Activated T-helper 1 cell treated with Interleukin-2 at 50 U/mL for 16 hours (primary cell): ENCODE results near the gene GALNS.
"Not testable (repeated sequence)": the region's sequence is repeated elsewhere in the genome, so short reads cannot be mapped to it uniquely, and the experiment has no call there.

Experiments used
- DNase-seq: peaks from one replicate; pipeline ENCODE4 v3.0.0-alpha.2; 2020; ENCODE audit warnings: low read depth

The GALNS gene

DNA sequence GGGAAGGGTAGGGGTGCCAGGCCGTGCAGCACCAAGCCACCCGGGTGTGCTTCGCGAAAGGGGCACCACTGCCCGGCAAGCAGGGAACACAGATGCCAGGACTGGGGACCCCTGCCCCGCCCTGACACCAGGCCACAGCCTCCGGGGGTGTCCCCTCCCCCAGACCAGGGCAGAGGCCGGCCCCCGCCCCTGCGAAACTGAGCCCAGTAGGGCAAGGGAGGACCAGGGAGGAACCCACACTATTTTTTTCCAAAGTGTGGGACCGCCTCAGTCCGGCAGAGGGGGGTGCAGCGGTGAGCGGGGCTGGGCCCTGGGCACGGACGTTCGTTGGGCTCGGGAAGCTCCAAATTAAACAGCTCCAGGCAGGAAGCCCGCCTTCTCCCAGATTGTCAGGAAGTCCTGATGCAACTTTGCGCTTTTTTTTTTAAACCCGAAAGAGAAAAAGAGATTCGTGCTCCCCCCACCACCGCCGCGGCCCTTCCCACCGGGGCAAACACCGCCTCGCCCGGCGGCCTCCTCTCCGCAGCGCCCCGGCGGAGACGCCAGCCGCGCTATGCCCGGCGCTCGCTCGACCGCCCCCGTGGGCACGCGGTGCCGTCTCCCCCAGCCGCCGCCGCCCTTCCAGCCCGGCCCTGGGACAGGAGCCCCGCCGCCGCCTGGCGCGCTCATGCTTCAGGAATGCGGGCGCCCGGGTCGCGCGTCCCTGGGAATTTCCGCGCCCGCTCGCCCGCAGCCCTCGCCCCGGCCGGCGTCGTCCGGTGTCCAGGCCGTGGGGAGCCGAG lies 72.5 kb downstream of the GALNS start:
- DNase-seq = no peak

DNA sequence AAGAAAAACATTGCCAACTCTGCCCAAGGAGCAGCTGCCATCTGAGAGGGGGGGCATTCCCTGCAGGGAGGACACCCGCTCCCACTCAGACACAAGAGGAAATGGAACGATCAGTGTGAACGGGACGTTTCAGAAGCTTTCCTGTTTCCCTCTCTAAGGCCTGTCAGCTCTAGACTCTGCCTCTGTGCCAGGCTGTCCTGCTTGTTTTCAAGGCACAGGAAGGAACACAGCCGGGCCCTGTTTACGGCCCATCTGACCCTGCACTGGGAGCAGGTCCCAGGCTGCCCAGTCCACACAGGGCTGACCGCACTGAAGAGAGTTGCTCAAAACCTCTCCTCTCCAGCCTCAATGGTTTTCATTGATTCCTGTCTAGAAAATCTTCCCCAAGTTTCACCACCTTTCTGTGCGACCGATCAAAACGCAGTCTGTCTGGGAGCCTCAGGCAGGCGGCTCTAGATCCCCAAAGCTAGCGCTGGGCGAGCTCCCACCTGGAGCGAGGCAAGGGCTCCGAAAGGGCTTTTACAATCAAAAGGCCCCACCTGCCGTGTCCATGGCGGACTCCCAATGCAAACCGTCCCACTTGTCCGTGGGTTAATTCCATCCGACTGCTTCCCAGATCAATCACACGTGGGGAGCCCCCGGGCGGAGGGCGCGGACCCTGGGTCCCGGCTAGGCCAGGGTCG lies 73.2 kb downstream of the GALNS start:
- DNase-seq = no peak

DNA sequence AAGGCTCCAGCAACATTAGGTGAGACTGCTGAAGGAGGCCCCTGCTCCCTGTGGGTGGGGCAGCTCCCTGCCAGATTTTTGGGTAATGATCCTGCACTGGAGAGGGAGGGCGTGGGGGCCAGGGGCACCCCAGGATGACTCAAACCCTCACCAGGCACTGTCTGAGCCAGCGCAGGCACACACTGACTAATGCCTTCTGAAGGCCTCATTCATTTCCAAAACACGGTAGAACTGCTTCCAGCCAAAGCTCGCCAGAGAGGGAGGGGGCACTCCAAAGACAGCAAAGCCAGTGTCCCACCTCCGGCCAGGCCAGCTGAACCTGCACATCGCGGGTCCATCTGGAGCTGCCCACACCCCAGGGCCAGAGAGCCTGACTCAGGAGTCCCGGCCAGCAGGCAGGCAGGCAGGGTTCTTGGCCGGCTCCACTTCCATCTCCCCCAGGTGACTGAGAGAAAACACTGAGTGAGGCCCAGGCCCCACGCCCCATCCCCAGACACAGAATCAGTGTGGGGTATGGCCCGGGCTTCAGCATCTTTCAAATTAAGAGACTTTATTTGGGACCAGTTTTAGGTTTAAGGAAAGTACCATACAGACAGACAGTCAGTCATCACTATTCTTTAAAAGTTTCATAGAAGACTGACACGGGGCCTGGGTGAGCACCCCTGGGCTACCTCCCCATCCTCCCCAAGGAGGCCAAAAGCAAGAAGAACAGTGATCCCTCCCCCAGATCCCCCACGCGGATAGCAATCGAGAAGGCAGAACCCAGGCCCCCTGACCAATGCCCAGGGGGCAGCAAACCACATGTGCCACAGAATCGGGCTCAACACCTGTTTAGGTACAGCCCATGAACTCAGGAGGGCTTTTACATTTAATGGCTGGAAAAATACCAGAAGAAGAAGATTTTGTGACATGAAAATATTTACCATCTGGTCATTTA lies 74.0 kb downstream of the GALNS start:
- DNase-seq = no peak

DNA sequence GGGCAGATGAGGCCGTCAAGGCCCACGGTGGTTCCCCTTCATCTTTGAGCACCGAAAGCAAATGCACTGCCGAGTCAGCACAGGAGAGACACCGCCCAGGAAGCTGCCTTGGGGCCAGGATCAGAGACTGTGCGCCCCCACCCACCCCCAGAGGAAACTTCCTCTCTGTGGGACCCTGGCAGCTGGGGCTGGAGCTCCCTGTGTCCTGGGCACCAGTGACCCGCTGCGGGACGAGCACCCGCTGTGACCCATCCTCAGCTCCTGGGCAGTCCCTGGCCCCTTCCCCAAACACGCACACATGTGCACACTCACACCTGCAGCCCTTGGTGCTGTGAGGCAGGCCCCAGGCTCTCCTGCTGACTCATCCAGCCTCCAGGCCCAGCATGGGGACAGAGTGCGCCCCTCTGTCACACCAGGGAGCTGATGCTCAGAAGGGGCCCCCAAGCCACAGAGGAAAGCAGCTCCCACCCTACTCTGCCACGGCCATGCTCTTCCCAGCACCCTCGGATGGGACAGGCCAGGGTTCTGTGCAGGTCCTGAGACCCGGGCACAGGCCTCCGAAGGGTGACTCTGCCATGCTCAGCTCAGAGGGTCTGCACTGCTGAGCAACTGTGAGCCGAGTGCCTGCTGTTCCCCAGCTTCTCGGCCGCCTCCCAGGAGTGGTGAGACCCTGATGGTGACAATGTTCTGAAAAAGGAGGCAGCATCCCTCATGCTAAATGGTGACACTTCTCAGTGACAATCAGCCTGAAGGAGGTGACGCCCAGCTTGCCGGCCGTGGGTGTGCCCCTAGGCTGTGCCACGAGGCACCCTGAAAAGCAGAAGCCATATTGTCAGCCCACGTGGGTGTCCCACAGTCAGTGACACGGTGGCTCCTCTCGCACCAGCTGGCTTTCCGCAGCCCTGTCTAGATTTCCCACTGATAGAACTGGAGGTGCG lies 75.3 kb downstream of the GALNS start:
- DNase-seq = peak; percentile 56

DNA sequence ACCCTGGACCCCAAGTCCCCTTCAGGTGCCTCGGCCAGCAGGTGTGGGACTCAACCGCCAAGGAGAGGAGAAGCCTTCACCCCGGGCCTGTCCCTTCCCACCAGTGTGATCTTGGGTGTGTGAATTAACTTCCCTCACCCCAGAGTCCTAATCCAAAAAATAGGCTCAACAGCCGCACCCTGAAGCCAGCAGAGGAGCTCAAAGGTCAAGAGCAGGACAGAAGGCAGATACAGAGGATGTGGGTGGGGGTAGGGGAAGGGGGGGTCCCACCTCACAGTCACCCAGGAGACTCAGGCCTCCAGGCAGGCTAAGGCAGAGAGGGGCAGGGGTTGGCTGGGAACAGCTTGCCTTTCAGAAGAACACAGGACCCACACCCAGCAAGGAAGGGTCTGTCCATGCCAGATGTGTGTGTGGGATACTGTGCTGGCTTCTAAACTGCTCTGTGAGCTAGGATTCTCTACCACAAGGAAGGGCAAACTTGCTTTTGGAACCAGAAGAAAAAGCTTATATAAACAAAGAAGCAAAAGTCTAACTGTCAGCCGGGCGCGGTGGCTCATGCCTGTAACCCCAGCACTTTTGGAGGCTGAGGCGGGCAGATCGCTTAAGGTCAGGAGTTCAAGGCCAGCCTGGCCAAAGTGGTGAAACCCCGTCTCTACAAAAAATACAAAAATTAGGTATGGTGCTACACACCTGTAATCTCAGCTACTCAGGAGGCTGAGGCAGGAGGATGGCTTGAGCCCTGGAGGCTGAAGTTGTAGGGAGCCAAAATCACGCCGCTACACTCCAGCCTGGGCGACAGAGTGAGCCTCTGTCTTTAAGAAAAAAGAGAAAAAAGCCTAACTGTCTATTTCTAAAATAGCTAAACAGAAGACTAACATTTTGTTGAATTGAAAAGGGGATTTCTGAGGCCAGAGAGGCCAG lies 76.3 kb downstream of the GALNS start:
- DNase-seq = no peak

DNA sequence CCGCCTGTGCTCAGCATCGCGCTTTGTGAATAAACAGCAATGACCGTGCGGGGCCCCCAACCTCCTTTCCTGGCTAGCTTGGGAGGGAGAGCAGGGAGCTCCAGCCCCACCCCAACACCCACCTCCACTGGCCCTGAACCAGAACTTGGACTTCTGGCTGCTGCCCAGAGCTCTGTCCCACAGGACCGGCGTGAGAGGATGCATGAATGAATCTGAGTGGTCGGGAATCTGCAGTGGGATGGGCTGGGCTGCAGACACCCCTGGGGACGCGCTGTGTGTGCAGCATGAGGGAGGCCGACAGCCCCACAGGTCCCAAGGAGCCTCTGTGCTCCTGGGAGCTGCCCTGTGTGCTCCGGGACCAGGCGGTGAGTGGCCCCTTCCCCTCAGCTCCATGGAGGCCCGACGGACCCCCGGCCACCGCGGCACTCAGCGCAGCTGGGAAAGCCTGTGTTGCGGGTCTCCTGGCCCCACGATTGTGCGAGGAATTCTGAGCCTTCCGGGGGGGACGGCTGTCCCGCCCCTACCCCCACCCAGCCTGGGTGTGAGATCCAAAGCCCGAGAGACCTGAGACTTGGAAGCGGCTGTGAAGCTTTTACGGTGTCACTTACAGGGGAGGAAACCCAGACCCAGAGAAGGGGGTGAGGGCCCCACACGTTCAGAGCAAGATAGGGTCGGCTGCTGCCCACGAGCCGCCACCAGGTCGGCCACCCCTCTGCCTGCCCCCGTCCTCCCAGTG lies 77.2 kb downstream of the GALNS start:
- DNase-seq = no peak

DNA sequence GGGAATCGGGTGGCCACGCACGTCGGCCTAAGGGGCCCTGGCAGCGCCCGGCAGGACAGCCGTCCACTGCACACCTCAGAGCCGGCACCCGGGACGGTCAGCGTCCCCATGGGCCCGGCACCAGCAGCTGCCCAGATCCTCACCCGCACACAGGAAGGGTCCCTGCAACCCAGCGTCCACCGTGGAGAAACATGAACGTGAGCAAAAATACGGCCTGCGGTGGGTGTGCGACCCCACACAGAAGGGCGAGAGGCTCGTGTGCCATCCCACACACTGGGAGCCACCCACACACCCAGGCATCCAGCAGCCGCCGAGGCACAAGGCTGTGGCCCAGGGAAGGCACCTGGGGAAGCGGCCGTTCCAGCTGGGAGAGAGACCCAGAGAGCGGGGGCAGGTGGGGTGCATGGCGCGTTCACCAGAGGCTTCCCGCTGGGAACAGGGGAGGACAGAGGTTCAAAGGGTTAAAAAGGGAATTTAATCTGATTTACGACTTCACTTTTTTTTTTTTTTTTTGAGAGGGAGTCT lies 78.1 kb downstream of the GALNS start:
- no peak for DNase-seq

DNA sequence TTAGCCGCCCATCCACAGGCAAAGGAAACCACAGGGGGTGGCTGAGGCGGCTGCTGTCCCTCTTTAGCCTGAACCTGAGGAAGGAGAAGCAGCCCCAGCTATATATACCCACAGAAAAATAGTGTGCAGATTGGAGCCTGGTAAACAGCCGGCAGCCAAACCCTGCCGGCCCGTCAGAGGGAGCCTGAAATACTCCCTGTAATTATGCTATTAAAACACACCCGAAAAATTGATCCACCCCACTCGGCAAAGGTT lies 78.5 kb downstream of the GALNS start:
- DNase-seq = no peak

DNA sequence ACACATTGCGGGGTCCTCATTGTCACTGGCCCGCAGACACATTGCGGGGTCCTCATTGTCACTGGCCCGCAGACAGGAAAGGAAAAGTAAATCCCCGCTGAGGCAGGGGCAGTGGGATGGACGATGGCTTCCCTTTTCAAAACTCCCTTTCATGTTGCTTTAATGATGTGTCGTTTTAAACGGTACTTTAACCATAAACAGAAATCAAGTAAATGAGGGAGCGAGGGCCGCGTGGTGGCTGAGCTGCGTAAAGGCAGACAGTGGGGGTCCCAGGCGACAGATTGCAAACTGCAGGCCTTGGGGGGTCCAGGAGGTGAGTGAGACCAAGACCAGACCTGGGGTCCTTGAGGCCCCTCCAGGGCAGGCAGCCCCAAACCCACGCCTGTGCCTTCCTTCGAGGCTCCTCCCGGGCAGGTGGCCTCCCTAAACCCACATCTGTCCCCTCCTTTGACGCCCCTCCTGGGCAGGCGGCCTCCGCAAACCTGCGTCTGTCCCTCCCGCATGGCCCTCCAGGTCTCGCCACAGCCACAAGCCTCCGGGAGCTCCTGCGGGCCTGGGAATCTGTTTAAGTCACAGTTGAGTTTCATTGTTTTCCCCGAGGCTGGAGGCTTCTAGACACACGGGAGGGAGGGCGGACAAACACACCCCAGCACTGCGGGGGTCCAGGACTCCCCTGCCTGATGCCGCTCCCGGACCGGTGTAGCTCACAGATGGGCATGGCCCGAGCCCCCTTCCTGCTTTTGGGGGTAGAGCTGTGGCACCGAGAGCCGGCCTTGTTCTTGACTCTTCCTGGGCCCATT lies 79.1 kb downstream of the GALNS start:
- DNase-seq = no peak

DNA sequence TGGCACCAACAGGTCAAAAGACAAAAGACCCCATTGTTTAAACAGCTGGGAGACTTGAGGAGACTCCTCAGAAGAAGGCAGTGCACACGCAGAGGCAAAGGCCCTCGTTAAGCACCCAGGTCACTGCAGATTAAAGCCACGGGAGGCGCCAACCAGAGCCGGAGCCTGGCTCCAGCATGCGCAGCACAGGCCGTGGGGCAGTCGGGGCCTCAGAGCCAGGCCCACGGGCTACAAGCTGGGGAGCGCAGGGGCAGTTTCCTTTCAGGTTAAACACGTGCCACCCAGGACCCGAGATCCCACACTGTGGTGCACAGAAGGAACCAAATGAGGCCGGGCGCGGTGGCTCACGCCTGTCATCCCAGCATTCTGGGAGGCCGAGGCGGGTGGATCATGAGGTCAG lies 80.9 kb downstream of the GALNS start:
- DNase-seq = no peak

DNA sequence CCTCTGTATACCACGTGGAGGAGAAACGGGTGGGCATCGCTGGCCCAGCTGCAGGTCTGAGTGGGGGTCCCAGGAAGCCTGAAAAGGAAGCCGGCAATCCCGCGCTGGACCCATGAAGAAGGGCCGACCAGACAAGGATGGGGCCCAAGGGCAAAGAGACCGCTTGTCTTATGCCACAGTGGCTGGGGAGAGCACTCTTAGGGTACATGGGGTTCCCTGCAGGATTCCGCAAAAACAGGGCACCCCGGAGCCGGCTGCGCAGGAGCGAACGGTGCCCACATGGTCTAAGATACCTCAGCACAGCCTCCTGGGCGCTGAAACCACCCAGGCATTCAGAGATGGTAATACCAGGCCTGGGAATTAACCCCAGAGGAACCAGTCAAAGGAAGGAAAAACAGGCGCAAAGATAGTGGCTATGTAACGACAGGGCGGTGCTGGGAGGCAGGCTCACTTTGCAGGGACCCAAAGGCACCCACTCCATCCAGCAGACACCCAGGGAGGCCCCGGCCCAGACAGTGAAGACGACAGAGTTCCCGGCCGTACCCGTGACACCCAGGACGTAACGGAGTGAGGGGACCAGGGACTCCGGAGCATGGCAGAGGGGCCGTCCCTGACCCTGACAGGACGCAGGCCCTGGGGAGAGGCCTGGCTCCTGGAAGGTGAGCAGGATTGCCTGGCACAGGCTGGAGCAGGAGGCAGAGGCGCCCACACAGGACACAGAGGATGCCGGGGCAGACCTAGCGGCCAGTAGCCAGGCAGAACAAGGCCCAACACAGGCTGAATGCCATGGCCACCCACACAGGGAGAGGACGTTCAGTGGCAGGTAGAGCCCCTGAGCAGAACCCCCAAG lies 82.0 kb downstream of the GALNS start:
- no peak for DNase-seq

DNA sequence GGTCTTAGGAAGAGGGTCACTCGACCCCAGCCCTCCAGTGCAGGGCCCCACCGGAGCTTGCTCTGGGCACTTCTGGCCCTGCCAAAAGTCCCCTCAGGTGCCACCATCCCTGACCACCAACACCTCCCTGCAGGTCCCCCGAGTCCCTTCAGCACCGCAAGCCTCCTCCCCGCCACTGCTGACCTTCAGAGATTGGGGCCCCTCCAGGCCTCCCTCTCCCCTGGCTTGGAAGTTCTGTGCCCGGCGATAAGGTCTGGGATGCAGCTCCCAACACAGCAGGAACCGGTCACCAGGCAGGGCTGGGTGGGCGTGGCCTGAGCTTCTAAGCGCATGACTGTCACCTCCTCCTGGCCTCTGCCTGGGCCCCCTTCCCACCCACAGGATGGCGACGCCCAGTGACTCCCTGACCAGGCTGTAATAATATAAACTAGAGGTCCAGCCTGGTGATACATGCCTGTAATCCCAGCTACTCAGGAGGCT lies 82.9 kb downstream of the GALNS start:
- no peak for DNase-seq

DNA sequence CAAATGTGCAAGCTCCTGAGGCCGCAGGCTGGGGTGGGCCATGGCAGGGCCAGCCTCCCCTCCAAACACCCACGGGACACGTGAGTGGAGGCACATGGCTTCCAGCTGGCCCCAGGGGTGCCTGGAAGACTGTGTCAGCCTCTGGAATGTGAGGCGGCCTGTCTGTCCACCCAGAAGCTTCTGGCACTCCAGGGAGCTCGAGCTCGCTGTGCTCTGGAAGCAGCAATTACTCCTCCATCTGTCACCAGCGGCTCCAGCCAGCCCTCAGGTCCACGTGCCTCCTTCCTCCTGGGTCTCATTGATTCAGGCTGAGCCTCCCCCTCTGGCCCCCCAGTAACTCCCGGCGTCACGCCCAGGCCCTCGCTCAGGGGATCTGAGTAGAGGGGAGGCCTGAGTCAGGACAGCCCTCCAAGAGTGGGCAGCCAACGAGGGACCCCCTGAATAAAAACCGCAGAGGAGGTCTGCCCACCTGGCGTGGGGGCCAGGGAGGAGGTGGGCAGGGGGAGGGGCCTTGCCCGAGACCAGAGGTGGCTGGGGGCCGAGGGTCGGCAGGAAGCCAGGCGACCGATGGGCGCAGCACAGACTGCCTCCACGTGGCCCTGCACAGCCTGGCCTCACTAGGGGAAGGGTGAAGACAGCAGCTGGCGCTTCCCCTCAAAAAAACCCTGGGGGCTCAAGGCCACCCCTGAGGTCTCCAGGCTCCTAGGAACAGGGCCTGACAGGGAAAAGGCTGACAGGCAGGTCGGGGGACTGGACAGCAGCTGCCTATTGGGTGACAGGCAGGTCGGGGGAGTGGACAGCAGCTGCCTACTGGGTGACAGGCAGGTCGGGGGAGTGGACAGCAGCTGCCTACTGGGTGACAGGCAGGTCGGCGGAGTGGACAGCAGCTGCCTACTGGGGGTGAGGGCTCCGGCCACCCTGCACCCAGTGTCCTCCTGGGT lies 83.6 kb downstream of the GALNS start:
- DNase-seq = no peak

DNA sequence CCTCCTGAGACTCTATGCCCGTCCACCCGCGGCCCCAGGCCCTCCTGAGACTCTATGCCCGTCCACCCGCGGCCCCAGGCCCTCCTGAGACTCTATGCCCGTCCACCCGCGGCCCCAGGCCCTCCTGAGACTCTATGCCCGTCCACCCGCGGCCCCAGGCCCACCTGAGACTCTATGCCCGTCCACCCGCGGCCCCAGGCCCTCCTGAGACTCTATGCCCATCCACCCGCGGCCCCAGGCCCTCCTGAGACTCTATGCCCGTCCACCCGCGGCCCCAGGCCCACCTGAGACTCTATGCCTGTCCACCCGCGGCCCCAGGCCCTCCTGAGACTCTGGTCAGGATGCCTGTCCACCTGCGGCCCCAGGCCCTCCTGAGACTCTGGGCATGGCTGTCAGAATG lies 85.0 kb downstream of the GALNS start:
- DNase-seq = not testable (repeated sequence)

DNA sequence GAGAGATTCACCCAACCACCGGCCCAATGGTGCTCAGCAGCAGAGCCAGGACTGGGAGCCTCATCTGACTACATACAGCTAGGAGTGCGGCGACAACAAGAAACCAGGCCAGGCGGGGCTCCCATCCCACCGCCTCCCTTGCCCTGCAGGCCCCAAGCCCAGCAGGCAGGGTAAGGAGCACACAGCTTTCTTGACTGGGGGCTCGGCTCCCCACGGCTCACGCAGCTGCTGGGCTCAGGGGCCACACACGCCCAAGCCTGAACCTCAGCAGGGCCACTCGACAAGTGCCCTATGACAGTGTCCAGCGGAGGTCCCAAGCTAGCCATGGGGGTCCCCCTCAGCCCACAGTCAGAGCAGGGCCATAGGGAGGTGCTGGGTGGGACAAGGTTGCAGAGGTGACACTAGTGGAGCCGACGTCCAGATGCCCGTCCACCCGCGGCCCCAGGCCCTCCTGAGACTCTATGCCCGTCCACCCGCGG lies 85.4 kb downstream of the GALNS start:
- no peak for DNase-seq

DNA sequence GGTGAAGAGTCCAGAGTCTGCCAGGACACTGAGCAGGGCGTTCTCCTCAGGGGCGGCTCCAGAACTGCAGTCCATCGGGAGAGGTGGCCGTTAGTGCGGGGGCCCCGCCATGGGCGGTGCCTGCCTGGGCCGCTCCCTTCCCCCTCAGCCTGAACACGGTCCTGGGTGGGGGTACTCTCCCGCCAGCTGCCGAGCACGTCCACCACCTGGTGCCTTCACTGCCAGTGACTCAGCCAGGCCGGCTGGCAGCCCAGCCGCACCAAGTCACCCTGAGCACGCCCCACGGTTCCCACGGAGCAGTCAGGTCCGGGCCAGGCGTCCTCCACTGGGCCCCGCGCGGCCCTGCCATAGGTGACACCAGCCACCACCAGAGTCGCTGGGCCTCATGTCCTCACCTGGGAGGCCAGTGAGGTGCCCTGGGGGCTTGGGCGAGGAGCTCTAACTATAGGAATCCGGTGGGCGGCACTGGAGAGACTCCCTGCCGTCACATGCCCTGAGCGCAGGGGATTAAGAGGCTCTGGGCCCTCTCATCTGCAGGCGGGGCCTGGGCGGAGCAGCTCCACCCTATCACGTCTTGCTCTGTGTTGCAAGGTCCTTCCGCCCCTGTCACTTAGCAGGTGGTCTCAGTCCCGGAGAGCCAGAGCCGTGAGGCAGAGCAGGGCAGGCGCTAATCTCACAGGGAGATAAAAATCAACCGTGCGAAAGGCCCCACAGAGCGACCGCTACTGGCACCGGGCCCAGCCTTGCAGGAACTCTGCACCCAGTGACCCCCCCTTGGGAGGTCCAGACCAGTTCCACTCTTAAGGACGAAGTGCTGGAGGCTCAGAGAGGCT lies 86.1 kb downstream of the GALNS start:
- DNase-seq = no peak
